Glutamatergic neuron (in vitro differentiated cells): ENCODE results near the gene TPPP. TPM values are rescaled to one million over a fixed set of nuclear protein-coding genes. Genes with fewer than 3 reads are reported as not detected.
"Not testable (repeated sequence)": the region's sequence is repeated elsewhere in the genome, so short reads cannot be mapped to it uniquely, and the experiment has no call there.

Source experiments
- DNase-seq: peaks from one replicate; pipeline ENCODE4 v3.0.0; 2022
- H3K27ac Mint-ChIP-seq: one replicate; pipeline ENCODE4 v1.8.0; 2020; ENCODE audit warnings: mild to moderate bottlenecking, mixed read lengths, inconsistent platforms; ENCODE audit not compliant: unreplicated experiment
- H3K27me3 Mint-ChIP-seq: one replicate; pipeline ENCODE4 v1.8.0; 2020; ENCODE audit warnings: mild to moderate bottlenecking, moderate library complexity, mixed read lengths, inconsistent platforms; ENCODE audit not compliant: unreplicated experiment
- H3K36me3 Mint-ChIP-seq: one replicate; pipeline ENCODE4 v1.8.0; 2020; ENCODE audit warnings: mild to moderate bottlenecking, mixed read lengths, inconsistent platforms; ENCODE audit not compliant: unreplicated experiment
- H3K4me1 Mint-ChIP-seq: one replicate; pipeline ENCODE4 v1.8.0; 2020; ENCODE audit warnings: mild to moderate bottlenecking, low read depth, mixed read lengths, inconsistent platforms; ENCODE audit not compliant: unreplicated experiment
- H3K4me3 Mint-ChIP-seq: one replicate; pipeline ENCODE4 v1.8.0; 2020; ENCODE audit warnings: mild to moderate bottlenecking, mixed read lengths, inconsistent platforms; ENCODE audit not compliant: unreplicated experiment
- H3K9me3 Mint-ChIP-seq: one replicate; pipeline ENCODE4 v1.8.0; 2020; ENCODE audit warnings: mild to moderate bottlenecking, moderate library complexity, mixed read lengths, inconsistent platforms; ENCODE audit not compliant: unreplicated experiment
- total RNA-seq: library from RNA; stranded (reverse); fragmentation: NEBNext Ultra II Directional; extraction: Animal tissue kit (Norgen Biotek cat#: 25700); gene quantifications from one replicate; pipeline ENCODE4 v1.2.1, GENCODE V29; 2021; ENCODE audit not compliant: unreplicated experiment
- TF ChIP-seq, protein P1 (sequence below): fragments of 200-600 bp; sonication (generic); IDR thresholded peaks from one replicate; pipeline ENCODE4 v1.5.0; 2021; ENCODE audit not compliant: partially characterized antibody, unreplicated experiment

The TPPP gene
- total RNA-seq, 1 donor from 2014 or later: 44.5 TPM

DNA sequence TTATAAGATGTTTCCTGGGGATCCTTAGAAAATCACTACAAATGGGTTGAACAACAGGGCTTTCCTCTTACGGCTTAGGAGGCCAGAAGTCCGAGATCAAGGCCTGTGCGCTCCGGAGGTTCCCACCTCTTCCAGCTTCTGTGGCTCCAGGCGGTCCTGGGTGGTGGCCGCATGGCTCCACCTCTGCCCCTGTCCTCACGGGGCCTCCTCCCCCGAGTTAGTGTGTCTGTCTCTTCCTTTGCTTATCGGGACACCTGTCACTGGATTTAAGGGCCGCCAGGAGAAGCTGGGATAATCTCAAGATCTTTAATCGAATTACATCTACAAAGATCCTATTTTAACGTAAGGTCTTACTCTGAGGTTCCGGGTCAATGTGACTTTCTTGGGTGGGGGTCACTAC is 2.3 kb upstream of the TPPP start:
- not testable (repeated sequence) for H3K27me3 Mint-ChIP-seq, H3K4me3 Mint-ChIP-seq, H3K4me1 Mint-ChIP-seq, H3K27ac Mint-ChIP-seq, DNase-seq, H3K9me3 Mint-ChIP-seq
- H3K36me3 Mint-ChIP-seq: peaks cover 24% of the 10 kb centered on the region

DNA sequence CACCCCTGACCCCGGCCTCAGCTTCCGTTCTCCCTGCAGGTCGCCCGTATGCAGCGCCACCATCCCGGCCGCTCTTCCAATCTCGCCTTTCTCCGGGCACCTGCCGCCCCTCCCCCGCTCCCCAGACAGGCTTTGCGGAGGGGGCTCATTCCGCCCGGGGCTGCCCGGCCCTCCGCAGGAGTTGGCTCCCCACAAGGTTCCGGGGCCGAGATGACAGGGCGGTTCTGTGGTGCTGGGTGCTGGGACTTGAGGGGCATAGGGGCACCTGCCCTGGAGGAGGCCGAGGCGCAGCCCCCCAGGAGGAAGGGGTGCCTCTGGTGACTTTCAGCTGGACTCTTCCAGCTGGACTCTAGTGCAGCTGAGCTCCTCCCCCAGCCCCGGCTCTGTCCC is 885 bp upstream of the TPPP start:
- not testable (repeated sequence) for H3K4me3 Mint-ChIP-seq, H3K27me3 Mint-ChIP-seq, H3K4me1 Mint-ChIP-seq, DNase-seq, H3K27ac Mint-ChIP-seq, H3K9me3 Mint-ChIP-seq
- H3K36me3 Mint-ChIP-seq: peaks cover 21% of the 10 kb centered on the region

DNA sequence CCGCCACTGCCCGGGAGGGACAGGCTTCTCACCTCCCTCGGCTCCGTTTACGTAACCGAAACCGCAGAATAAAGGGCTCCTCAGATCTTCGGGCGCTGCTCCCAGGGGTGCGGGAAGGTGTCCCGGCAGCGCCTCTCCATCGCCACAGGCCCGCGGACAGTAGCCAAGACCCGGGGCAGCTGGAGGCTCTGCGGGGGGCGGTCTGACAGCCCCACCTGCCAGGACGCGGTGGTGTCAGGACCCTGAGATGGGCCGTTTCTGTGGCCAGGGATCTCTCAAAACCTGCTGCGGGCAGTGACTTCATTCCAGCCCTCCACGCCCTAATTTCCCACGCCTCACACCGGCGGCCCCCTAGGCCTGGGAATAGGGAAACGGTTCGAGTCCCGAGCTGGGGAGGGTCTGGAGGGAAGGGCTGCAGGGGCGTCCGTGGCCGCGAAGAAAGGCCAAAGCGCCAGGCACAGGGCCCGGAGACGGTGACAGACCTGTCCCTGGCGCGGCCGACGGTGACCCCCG is 567 bp downstream of the TPPP start:
- H3K4me1 Mint-ChIP-seq, H3K27me3 Mint-ChIP-seq, H3K9me3 Mint-ChIP-seq: not testable (repeated sequence)
- DNase-seq: peak; percentile 64
- peaks cover 10% of the 10 kb centered on the region for H3K36me3 Mint-ChIP-seq
- peak overlapping the region; percentile 43 for H3K27ac Mint-ChIP-seq
- H3K4me3 Mint-ChIP-seq: peak overlapping the region; percentile 55

DNA sequence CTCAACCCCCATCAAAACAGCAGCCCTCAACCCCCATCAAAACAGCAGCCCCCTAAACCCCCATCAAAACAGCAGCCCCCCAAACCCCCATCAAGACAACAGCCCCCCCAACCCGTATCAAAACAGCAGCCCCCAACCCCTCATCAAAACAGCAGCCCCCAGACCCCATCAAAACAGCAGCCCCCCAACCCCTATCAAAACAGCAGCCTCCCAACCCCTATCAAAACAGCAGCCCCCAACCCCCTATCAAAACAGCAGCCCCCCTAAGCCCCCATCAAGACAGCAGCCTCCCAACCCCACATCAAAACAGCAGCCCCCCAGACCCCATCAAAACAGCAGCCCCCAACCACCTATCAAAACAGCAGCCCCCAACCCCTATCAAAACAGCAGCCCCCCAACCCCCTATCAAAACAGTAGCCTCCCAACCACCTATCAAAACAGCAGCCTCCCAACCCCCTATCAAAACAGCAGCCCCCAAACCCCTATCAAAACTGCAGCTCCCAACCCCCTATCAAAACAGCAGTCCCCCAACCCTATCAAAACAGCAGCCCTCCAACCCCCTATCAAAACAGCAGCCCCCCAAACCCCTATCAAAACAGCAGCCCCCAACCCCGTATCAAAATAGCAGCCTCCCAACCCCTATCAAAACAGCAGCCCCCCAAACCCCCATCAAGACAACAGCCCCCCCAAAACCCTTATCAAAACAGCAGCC is 1.2 kb downstream of the TPPP start:
- Mint-ChIP-seq H3K27me3 (peaks cover 2% of the 10 kb centered on the region), H3K27ac (peak overlapping the region; percentile 43), H3K36me3 (peaks cover 4% of the 10 kb centered on the region), H3K4me3 (peak overlapping the region; percentile 84), H3K4me1 (no peaks in the 10 kb centered on the region), H3K9me3 (peaks cover 2% of the 10 kb centered on the region)
- TF ChIP-seq, protein P1, sequence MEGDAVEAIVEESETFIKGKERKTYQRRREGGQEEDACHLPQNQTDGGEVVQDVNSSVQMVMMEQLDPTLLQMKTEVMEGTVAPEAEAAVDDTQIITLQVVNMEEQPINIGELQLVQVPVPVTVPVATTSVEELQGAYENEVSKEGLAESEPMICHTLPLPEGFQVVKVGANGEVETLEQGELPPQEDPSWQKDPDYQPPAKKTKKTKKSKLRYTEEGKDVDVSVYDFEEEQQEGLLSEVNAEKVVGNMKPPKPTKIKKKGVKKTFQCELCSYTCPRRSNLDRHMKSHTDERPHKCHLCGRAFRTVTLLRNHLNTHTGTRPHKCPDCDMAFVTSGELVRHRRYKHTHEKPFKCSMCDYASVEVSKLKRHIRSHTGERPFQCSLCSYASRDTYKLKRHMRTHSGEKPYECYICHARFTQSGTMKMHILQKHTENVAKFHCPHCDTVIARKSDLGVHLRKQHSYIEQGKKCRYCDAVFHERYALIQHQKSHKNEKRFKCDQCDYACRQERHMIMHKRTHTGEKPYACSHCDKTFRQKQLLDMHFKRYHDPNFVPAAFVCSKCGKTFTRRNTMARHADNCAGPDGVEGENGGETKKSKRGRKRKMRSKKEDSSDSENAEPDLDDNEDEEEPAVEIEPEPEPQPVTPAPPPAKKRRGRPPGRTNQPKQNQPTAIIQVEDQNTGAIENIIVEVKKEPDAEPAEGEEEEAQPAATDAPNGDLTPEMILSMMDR: no peak
- no peak for DNase-seq

DNA sequence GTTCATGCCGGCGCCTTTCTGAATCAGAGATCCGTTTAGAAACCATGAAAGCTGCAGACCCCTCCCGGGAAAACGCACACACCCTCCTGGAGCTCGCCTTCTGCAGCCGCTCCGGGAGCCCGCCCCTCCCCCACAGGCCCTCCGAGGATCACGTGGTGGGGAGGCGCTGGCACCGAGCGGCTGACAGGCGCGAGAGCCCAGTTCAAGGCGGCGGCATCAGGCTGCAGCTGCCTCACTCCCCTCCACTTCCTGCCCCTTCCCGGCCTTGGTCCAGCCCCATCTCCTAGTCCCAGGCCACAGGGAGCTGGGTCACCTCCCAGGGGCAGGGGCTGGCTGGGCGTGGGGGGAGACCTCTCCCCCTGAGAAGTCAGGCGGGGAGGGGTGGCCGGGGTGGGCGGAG is 2.1 kb downstream of the TPPP start:
- H3K36me3 Mint-ChIP-seq, H3K27ac Mint-ChIP-seq, H3K4me1 Mint-ChIP-seq, H3K27me3 Mint-ChIP-seq, H3K4me3 Mint-ChIP-seq, H3K9me3 Mint-ChIP-seq: not testable (repeated sequence)
- peak; percentile 69 for DNase-seq

DNA sequence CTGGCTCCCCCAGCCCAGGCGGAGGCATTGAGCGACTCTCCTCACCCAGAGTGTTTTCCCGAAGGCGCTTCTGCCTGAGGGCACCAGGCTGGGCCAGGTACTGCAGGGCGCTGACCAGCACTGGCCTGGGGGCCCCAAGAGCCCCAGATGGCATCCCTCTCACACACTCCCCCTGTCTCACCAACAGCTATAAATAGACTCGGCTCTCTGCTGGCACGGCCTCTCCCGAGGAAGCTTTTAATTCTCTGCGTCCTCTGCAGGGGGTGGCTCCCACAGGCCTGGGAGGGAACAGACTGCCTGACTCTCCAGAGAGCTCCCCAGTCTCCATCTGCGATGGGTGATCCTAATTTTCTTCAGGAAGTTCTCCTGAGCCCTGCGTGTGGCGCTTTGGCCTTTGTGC is 2.9 kb downstream of the TPPP start:
- not testable (repeated sequence) for H3K36me3 Mint-ChIP-seq, H3K4me1 Mint-ChIP-seq, DNase-seq, H3K9me3 Mint-ChIP-seq, H3K27me3 Mint-ChIP-seq, H3K27ac Mint-ChIP-seq, H3K4me3 Mint-ChIP-seq

DNA sequence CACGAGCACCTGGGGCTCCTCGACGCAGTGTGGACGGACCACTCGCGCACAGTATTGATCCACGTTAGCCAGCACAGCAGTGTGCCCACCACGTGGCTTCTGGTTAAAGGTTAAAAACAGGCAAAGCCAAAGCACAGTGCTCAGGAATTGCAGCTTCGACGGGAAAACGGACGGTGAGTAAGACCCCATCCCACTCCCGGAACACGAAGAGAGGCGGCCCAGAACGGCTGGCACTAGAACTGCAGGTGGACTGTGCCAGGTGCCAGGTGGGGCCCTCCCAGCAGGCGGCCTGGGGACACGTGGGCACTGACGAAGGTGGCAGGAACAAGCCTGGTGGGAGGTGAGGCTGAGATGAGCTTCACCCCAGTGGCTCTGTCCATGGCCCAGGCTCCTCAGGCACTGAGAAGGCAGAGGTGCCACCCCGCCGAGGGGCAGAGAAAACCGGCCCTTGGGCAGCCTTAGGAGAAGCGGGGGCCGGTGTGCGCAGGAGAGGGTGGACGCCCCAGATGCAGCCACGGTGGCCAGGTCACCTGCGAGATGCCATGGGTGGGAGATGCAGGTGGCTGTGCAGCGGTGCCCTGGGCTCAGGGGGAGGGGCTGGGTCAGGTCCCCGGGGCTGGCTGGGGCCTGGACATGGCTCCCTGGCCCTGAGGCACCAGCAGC is 4.7 kb downstream of the TPPP start:
- DNase-seq, H3K27me3 Mint-ChIP-seq, H3K36me3 Mint-ChIP-seq, H3K27ac Mint-ChIP-seq, H3K4me3 Mint-ChIP-seq, H3K4me1 Mint-ChIP-seq, H3K9me3 Mint-ChIP-seq: not testable (repeated sequence)

DNA sequence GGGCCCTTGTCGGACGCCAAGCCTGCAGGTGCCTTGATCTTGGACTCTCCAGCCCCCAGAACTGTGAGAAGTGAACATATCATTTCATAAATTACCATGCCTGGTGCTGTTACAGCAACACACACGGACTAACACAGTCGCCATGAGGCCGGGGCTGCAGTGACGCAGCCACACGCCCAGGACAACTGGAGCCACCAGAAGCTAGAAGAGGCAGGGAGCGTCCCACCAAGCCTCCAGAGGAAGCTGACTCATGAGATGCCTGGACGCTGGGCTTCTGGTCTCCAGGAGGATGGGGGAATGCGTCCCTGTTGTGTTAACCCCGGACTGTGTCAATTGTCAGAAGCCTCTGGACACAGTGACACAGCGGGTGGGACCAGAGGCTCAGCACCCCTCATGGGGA is 6.2 kb downstream of the TPPP start:
- H3K27me3 Mint-ChIP-seq, DNase-seq, H3K27ac Mint-ChIP-seq, H3K4me3 Mint-ChIP-seq, H3K36me3 Mint-ChIP-seq, H3K4me1 Mint-ChIP-seq, H3K9me3 Mint-ChIP-seq: not testable (repeated sequence)

DNA sequence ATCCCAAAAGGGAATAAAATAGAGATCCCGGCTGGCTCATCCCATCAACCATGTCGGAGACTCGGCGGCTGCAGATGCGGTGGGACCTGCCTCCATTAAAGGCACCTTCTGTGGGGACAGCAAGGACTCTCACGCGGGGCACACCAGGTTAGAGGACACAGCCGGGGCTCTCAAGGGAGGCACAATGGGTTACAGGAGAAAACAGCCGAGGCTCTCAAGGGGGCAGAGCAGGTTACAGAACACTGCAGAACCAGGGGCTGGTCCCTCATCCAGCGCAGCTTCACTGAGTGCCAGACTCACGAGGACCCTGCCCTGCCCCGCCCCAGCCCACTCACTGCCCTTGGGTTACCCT is 7.0 kb downstream of the TPPP start:
- H3K27ac Mint-ChIP-seq, DNase-seq, H3K9me3 Mint-ChIP-seq, H3K27me3 Mint-ChIP-seq, H3K4me3 Mint-ChIP-seq, H3K36me3 Mint-ChIP-seq, H3K4me1 Mint-ChIP-seq: not testable (repeated sequence)
